Trophoblast cell (in vitro differentiated cells and primary cell): ENCODE data around the gene HMGCS1.

ENCODE experiments used
- DNase-seq, 2 donors: peaks; one replicate each; pipeline ENCODE4 v3.0.0-alpha.2; 2016
- H2AFZ ChIP-seq: 2 replicates; pipeline ENCODE4 v1.6.1; 2013; ENCODE audit warnings: low read length, moderate library complexity, mild to moderate bottlenecking; ENCODE audit not compliant: insufficient read depth, poor library complexity
- H2AK5ac ChIP-seq: 2 replicates; pipeline ENCODE4 v1.6.1; 2013; ENCODE audit warnings: mild to moderate bottlenecking, low read length
- H2BK120ac ChIP-seq: 2 replicates; pipeline ENCODE4 v1.6.1; 2013; ENCODE audit warnings: low read length, mild to moderate bottlenecking, moderate library complexity; ENCODE audit not compliant: insufficient read depth, poor library complexity
- H2BK12ac ChIP-seq: 2 replicates; pipeline ENCODE4 v1.6.1; 2013; ENCODE audit warnings: mild to moderate bottlenecking, low read length, moderate library complexity
- H2BK5ac ChIP-seq: 2 replicates; pipeline ENCODE4 v1.6.1; 2013; ENCODE audit warnings: low read length, low read depth, moderate library complexity, mild to moderate bottlenecking; ENCODE audit not compliant: poor library complexity
- H3K14ac ChIP-seq: 2 replicates; pipeline ENCODE4 v1.6.1; 2013; ENCODE audit warnings: mild to moderate bottlenecking, low read length
- H3K18ac ChIP-seq: 2 replicates; pipeline ENCODE4 v1.6.1; 2013; ENCODE audit warnings: mild to moderate bottlenecking, low read length
- H3K23ac ChIP-seq: 2 replicates; pipeline ENCODE4 v1.6.1; 2013; ENCODE audit warnings: low read length
- H3K27ac ChIP-seq: 2 replicates; pipeline ENCODE4 v1.5.1; 2013; ENCODE audit warnings: low read depth, mild to moderate bottlenecking, inconsistent platforms, low read length, moderate library complexity
- H3K27me3 ChIP-seq: 2 replicates; pipeline ENCODE4 v1.6.1; 2013; ENCODE audit warnings: inconsistent platforms, mild to moderate bottlenecking, low read length, moderate library complexity; ENCODE audit not compliant: insufficient read depth
- H3K36me3 ChIP-seq, 2 experiments: 1 replicate in 1 of 2; 2 replicates in 1 of 2; pipeline ENCODE4 v1.6.1; 2013; ENCODE audit warnings: low read length in 2 of 2, mild to moderate bottlenecking in 2 of 2, moderate library complexity in 1 of 2; ENCODE audit not compliant: insufficient read depth in 2 of 2, control insufficient read depth in 1 of 2
- H3K4ac ChIP-seq: 2 replicates; pipeline ENCODE4 v1.6.1; 2013; ENCODE audit warnings: low read depth, mild to moderate bottlenecking, low read length, moderate library complexity
- H3K4me1 ChIP-seq, 2 experiments: 1 replicate in 1 of 2; 2 replicates in 1 of 2; pipeline ENCODE4 v1.6.1; 2013; ENCODE audit warnings: low read length in 2 of 2, mild to moderate bottlenecking in 2 of 2, moderate library complexity in 1 of 2; ENCODE audit not compliant: insufficient read depth in 2 of 2, control insufficient read depth in 1 of 2
- H3K4me2 ChIP-seq: 2 replicates; pipeline ENCODE4 v1.6.1; 2013; ENCODE audit warnings: inconsistent platforms, mild to moderate bottlenecking, low read length, moderate library complexity
- H3K4me3 ChIP-seq: 2 replicates; pipeline ENCODE4 v1.5.1; 2013; ENCODE audit warnings: mild to moderate bottlenecking, low read depth, low read length, inconsistent platforms
- H3K79me1 ChIP-seq: one replicate; pipeline ENCODE4 v1.6.1; 2013; ENCODE audit warnings: low read length
- H3K79me2 ChIP-seq: 2 replicates; pipeline ENCODE4 v1.6.1; 2013; ENCODE audit warnings: low read length, mild to moderate bottlenecking; ENCODE audit not compliant: control insufficient read depth, insufficient read depth, poor library complexity
- H3K9ac ChIP-seq: 2 replicates; pipeline ENCODE4 v1.6.1; 2013; ENCODE audit warnings: mild to moderate bottlenecking, low read length
- H3K9me3 ChIP-seq: 2 replicates; pipeline ENCODE4 v1.6.1; 2013; ENCODE audit warnings: low read depth, mild to moderate bottlenecking, control low read depth, inconsistent platforms, low read length; ENCODE audit not compliant: insufficient read depth
- H4K12ac ChIP-seq: 2 replicates; pipeline ENCODE4 v1.6.1; 2013; ENCODE audit warnings: low read depth, mild to moderate bottlenecking, low read length, moderate library complexity
- H4K8ac ChIP-seq: 2 replicates; pipeline ENCODE4 v1.6.1; 2013; ENCODE audit warnings: low read depth, mild to moderate bottlenecking, low read length, moderate library complexity
- H4K91ac ChIP-seq: one replicate; pipeline ENCODE4 v1.6.1; 2013; ENCODE audit warnings: low read depth, mild to moderate bottlenecking, low read length, moderate library complexity
- WGBS: extraction: QIAGEN DNeasy Blood & Tissue Kit; methylation state at CpG from one replicate; pipeline ENCODE4 v1.1.7; 2013; ENCODE audit warnings: missing lambda C conversion rate; ENCODE audit not compliant: insufficient read length, insufficient coverage; ENCODE audit errors: extremely low coverage; 5-methylcytosine and 5-hydroxymethylcytosine counted together

Gene HMGCS1

GRCh38 chr5:43301653-43302091 is 11.5 kb downstream of the HMGCS1 start:
- no peak overlapping the region for H2AK5ac ChIP-seq
- H3K27ac ChIP-seq, result no peak overlapping the region
- DNase-seq, result no peak
- peak overlapping the region; percentile 78 for H3K23ac ChIP-seq
- no peaks in the 10 kb centered on the region for H3K27me3 ChIP-seq
- peak overlapping the region; percentile 40 for H3K4ac ChIP-seq
- no peak overlapping the region for H2BK12ac ChIP-seq
- no peaks in the 10 kb centered on the region for H3K79me1 ChIP-seq
- peaks cover 4% of the 10 kb centered on the region for H3K79me2 ChIP-seq
- H3K36me3 ChIP-seq, result peaks cover 13 to 21% of the 10 kb centered on the region in 2 experiments
- WGBS, result no CpG with 5 or more reads among the region's 3 CpGs
- no peak overlapping the region for H3K4me2 ChIP-seq
- no peak overlapping the region for H3K9ac ChIP-seq
- H3K4me1 ChIP-seq, result no peaks in the 10 kb centered on the region
- H3K18ac ChIP-seq, result no peak overlapping the region
- no peak overlapping the region for H3K4me3 ChIP-seq
- no peak overlapping the region for H2AFZ ChIP-seq
- H3K9me3 ChIP-seq, result no peaks in the 10 kb centered on the region
- no peak overlapping the region for H4K8ac ChIP-seq
- H4K12ac ChIP-seq, result no peak overlapping the region
- H4K91ac ChIP-seq, result no peak overlapping the region
- H2BK5ac ChIP-seq, result no peak overlapping the region
- H3K14ac ChIP-seq, result no peak overlapping the region
- H2BK120ac ChIP-seq, result no peak overlapping the region

GRCh38 chr5:43300112-43300511 is 13.1 kb downstream of the HMGCS1 start:
- Histone ChIP-seq H2AFZ (no peak overlapping the region), H3K14ac (no peak overlapping the region), H3K4ac (peak overlapping the region; percentile 79), H3K36me3 (peaks cover 15 to 23% of the 10 kb centered on the region in 2 experiments), H2AK5ac (no peak overlapping the region), H2BK5ac (no peak overlapping the region), H3K79me2 (peaks cover 4% of the 10 kb centered on the region), H2BK120ac (no peak overlapping the region), H4K8ac (no peak overlapping the region), H3K9ac (no peak overlapping the region), H3K18ac (no peak overlapping the region), H3K23ac (no peak overlapping the region), H3K27ac (no peak overlapping the region), H3K9me3 (no peaks in the 10 kb centered on the region), H4K12ac (no peak overlapping the region), H2BK12ac (no peak overlapping the region), H4K91ac (no peak overlapping the region), H3K4me3 (no peak overlapping the region), H3K4me1 (no peaks in the 10 kb centered on the region), H3K4me2 (no peak overlapping the region), H3K79me1 (no peaks in the 10 kb centered on the region), H3K27me3 (no peaks in the 10 kb centered on the region)
- whole genome bisulfite sequencing, result no CpG with 5 or more reads among the region's 1 CpG
- no peak for DNase-seq

- H2AK5ac ChIP-seq, result no peak overlapping the region
- H3K79me1 ChIP-seq, result no peaks in the 10 kb centered on the region
- H4K12ac ChIP-seq, result no peak overlapping the region
- H3K4me2 ChIP-seq, result no peak overlapping the region
- H3K9ac ChIP-seq, result no peak overlapping the region
- H3K4me1 ChIP-seq, result no peaks in the 10 kb centered on the region
- DNase-seq, result no peak
- no peak overlapping the region for H4K8ac ChIP-seq
- WGBS, result no CpG with 5 or more reads among the region's 5 CpGs
- H2BK12ac ChIP-seq, result no peak overlapping the region
- peaks cover 19 to 29% of the 10 kb centered on the region in 2 experiments for H3K36me3 ChIP-seq
- H3K4me3 ChIP-seq, result no peak overlapping the region
- H3K14ac ChIP-seq, result no peak overlapping the region
- no peak overlapping the region for H3K27ac ChIP-seq
- H3K9me3 ChIP-seq, result no peaks in the 10 kb centered on the region
- no peak overlapping the region for H2BK5ac ChIP-seq
- H4K91ac ChIP-seq, result no peak overlapping the region
- no peak overlapping the region for H3K23ac ChIP-seq
- H3K18ac ChIP-seq, result no peak overlapping the region
- H3K4ac ChIP-seq, result peak overlapping the region; percentile 55
- H3K79me2 ChIP-seq, result peaks cover 4% of the 10 kb centered on the region
- no peak overlapping the region for H2AFZ ChIP-seq
- H3K27me3 ChIP-seq, result no peaks in the 10 kb centered on the region
- no peak overlapping the region for H2BK120ac ChIP-seq
Observed at GRCh38 chr5:43298443-43298842, 14.8 kb downstream of the HMGCS1 start.

GRCh38 chr5:43296835-43297234 is 16.4 kb downstream of the HMGCS1 start:
- Histone ChIP-seq H4K91ac (no peak overlapping the region), H3K79me2 (no peaks in the 10 kb centered on the region), H3K9me3 (no peaks in the 10 kb centered on the region), H3K4me2 (no peak overlapping the region), H2BK120ac (no peak overlapping the region), H3K18ac (no peak overlapping the region), H3K14ac (no peak overlapping the region), H3K4ac (no peak overlapping the region), H3K27me3 (no peaks in the 10 kb centered on the region), H2AFZ (no peak overlapping the region), H4K12ac (no peak overlapping the region), H2BK12ac (no peak overlapping the region), H4K8ac (no peak overlapping the region), H3K9ac (no peak overlapping the region), H2BK5ac (no peak overlapping the region), H3K27ac (no peak overlapping the region), H3K79me1 (no peaks in the 10 kb centered on the region), H3K4me1 (no peaks in the 10 kb centered on the region), H3K23ac (no peak overlapping the region), H3K4me3 (no peak overlapping the region), H2AK5ac (no peak overlapping the region), H3K36me3 (peaks cover 21 to 34% of the 10 kb centered on the region in 2 experiments)
- no CpG with 5 or more reads among the region's 2 CpGs for WGBS
- no peak for DNase-seq
